K562 (cell line): Measurements from ENCODE around the gene RTL10. TPM values are rescaled to one million over a fixed set of nuclear protein-coding genes. Genes with fewer than 3 reads are reported as not detected.

ENCODE experiments used
- polyA plus RNA-seq, 8 experiments: library from polyadenylated mRNA; depleted of rRNA in 4 of 8; stranded (reverse) in 5 of 8; unstranded in 3 of 8; fragments of >200 nt; fragmentation: Nextera tagmentation in 2 of 8; fragmentation: Illumina TruSeq in 1 of 8; extraction: Ambion mirVana in 2 of 8; extraction: Trizol in 1 of 8; gene quantifications; 2 replicates each; pipeline versions ENCODE4 v1.2.1 to v1.2.3, GENCODE V29; 2011 to 2014; ENCODE audit warnings: inconsistent platforms in 1 of 8, missing spikeins in 1 of 8
- total RNA-seq, 7 experiments: library from RNA; depleted of rRNA in 6 of 7; stranded (reverse); fragments of >200 nt in 6 of 7; fragmentation: Illumina TruSeq in 2 of 7; extraction: Trizol in 2 of 7; gene quantifications; 2 replicates each; pipeline versions ENCODE4 v1.2.1 to v1.2.3, GENCODE V29; 2011 to 2021; ENCODE audit warnings: low replicate concordance in 1 of 7
- TF ChIP-seq, protein P1 (sequence below): fragments of 450-650 bp; IDR thresholded peaks from 2 replicates; pipeline ENCODE4 v1.6.1; 2016; ENCODE audit warnings: borderline replicate concordance
- TF ChIP-seq, protein P2 (sequence below), 2 experiments: fragments of 200-800 bp in 1 of 2; sonication (Bioruptor generic) in 1 of 2; sonication (generic) in 1 of 2; formaldehyde crosslinking in 1 of 2; IDR thresholded peaks in 1 of 2; conservative IDR thresholded peaks in 1 of 2; 2 replicates each; pipeline versions ENCODE4 v1.5.0 to v1.6.1; 2016 to 2020; ENCODE audit warnings: missing compliant biosample characterization in 1 of 2, missing genetic modification characterization in 1 of 2, missing genetic modification reagents in 1 of 2
- TF ChIP-seq, protein P3 (sequence below), 2 experiments: fragments of 450-650 bp; IDR thresholded peaks; 2 replicates each; pipeline ENCODE4 v1.6.1; 2016

RTL10 gene
- total and polyA plus RNA-seq, 9 of the 15 experiments (the other 6 are each of a cell fraction or from before 2014, with no cell fraction given) = 19.8 to 75.5 (median 32.5) TPM

DNA sequence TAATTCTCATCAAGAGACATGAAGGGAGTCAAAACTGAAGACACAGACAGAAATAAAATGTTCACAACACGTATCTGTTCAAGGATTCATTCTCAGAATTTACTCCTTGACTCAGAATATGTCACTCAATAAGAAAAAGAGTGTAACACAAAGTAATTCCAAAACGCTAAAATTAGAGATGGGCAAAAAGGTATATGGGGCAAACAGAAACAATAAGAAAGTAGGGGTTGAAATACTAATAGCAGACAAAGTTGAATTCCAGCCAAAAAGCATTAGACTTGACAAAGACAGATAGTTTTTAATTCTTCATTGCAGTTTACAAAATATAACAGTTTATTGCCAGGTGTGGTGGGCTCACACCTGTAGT, 26.7 kb downstream of the RTL10 start (continued):
- TF ChIP-seq, protein P1, sequence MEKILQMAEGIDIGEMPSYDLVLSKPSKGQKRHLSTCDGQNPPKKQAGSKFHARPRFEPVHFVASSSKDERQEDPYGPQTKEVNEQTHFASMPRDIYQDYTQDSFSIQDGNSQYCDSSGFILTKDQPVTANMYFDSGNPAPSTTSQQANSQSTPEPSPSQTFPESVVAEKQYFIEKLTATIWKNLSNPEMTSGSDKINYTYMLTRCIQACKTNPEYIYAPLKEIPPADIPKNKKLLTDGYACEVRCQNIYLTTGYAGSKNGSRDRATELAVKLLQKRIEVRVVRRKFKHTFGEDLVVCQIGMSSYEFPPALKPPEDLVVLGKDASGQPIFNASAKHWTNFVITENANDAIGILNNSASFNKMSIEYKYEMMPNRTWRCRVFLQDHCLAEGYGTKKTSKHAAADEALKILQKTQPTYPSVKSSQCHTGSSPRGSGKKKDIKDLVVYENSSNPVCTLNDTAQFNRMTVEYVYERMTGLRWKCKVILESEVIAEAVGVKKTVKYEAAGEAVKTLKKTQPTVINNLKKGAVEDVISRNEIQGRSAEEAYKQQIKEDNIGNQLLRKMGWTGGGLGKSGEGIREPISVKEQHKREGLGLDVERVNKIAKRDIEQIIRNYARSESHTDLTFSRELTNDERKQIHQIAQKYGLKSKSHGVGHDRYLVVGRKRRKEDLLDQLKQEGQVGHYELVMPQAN = peak; percentile 37; the same call in 1 of the 2 replicates
- TF ChIP-seq, protein P2, sequence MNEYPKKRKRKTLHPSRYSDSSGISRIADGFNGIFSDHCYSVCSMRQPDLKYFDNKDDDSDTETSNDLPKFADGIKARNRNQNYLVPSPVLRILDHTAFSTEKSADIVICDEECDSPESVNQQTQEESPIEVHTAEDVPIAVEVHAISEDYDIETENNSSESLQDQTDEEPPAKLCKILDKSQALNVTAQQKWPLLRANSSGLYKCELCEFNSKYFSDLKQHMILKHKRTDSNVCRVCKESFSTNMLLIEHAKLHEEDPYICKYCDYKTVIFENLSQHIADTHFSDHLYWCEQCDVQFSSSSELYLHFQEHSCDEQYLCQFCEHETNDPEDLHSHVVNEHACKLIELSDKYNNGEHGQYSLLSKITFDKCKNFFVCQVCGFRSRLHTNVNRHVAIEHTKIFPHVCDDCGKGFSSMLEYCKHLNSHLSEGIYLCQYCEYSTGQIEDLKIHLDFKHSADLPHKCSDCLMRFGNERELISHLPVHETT (CRISPR knock-in tag; conservative IDR thresholded peaks at IDR 0.05 in 1 of 2, IDR thresholded peaks at IDR 0.05 in 1 of 2) = no peak
- TF ChIP-seq, protein P3, sequence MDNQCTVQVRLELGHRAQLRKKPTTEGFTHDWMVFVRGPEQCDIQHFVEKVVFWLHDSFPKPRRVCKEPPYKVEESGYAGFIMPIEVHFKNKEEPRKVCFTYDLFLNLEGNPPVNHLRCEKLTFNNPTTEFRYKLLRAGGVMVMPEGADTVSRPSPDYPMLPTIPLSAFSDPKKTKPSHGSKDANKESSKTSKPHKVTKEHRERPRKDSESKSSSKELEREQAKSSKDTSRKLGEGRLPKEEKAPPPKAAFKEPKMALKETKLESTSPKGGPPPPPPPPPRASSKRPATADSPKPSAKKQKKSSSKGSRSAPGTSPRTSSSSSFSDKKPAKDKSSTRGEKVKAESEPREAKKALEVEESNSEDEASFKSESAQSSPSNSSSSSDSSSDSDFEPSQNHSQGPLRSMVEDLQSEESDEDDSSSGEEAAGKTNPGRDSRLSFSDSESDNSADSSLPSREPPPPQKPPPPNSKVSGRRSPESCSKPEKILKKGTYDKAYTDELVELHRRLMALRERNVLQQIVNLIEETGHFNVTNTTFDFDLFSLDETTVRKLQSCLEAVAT (IDR thresholded peaks at IDR 0.05) = peak in 1 of 2 experiments; percentile 78; a peak in 2 of 4 replicates
- TF ChIP-seq, all 486 proteins: peak for 29
